ENCODE results near the gene EN1. TPM values are rescaled to one million over a fixed set of nuclear protein-coding genes. Genes with fewer than 3 reads are reported as not detected.

The EN1 gene
- total and polyA plus RNA-seq, 8 donors = not detected

DNA sequence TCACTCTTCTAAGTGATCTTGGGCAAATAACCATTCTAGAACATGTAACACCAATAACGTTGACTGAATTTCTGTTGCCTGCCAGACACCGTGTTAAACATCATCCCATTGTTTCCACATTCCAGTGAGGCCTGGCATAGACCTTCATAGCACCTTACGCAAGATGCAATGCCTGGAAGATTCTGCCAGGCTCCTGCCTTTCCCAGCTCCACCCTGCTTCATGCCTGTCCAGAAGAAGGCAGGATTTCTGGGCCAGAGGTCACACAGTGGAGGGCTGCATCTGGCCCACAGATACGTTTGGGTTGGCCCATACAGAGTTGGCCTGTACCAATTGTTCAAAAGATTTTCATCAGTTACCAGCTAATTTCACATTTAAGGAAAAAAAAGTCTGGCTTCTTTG is 46.3 kb downstream of the EN1 start:
- intact Hi-C loops (cut with DNase I) = no loop called here
- Histone ChIP-seq H3K9me3 (no peaks in the 10 kb centered on the region), H3K4me1 (no peaks in the 10 kb centered on the region), H3K27me3 (peaks cover 0 to 43% of the 10 kb centered on the region in 2 donors), H3K27ac (no peak overlapping the region), H3K36me3 (no peaks in the 10 kb centered on the region), H3K4me3 (no peak overlapping the region)
- TF ChIP-seq, protein P1, sequence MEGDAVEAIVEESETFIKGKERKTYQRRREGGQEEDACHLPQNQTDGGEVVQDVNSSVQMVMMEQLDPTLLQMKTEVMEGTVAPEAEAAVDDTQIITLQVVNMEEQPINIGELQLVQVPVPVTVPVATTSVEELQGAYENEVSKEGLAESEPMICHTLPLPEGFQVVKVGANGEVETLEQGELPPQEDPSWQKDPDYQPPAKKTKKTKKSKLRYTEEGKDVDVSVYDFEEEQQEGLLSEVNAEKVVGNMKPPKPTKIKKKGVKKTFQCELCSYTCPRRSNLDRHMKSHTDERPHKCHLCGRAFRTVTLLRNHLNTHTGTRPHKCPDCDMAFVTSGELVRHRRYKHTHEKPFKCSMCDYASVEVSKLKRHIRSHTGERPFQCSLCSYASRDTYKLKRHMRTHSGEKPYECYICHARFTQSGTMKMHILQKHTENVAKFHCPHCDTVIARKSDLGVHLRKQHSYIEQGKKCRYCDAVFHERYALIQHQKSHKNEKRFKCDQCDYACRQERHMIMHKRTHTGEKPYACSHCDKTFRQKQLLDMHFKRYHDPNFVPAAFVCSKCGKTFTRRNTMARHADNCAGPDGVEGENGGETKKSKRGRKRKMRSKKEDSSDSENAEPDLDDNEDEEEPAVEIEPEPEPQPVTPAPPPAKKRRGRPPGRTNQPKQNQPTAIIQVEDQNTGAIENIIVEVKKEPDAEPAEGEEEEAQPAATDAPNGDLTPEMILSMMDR (IDR thresholded peaks at IDR 0.05) = no peak
- DNase-seq (no peak), ATAC-seq (no peak)

GRCh38 chr2:118800736-118801135 is 46.7 kb downstream of the EN1 start:
- peaks cover 0 to 39% of the 10 kb centered on the region in 2 donors for H3K27me3 ChIP-seq
- intact Hi-C loops (cut with DNase I) = no loop called here
- H3K36me3 ChIP-seq = no peaks in the 10 kb centered on the region
- no peak for DNase-seq
- TF ChIP-seq, protein P1 (IDR thresholded peaks at IDR 0.05) = no peak
- no peak for ATAC-seq
- no peaks in the 10 kb centered on the region for H3K4me1 ChIP-seq
- H3K4me3 ChIP-seq = no peak overlapping the region
- H3K9me3 ChIP-seq = no peaks in the 10 kb centered on the region
- no peak overlapping the region for H3K27ac ChIP-seq

GRCh38 chr2:118794546-118794945 is 52.9 kb downstream of the EN1 start:
- no peak for ATAC-seq

More at GRCh38 chr2:118794546-118794945, 52.9 kb downstream of the EN1 start:
- no peak for DNase-seq
- Histone ChIP-seq H3K4me1 (no peaks in the 10 kb centered on the region), H3K9me3 (no peaks in the 10 kb centered on the region), H3K4me3 (no peak overlapping the region), H3K36me3 (no peaks in the 10 kb centered on the region), H3K27ac (no peak overlapping the region), H3K27me3 (peaks cover 0 to 23% of the 10 kb centered on the region in 2 donors)
- intact Hi-C loops (cut with DNase I) = no loop called here
- TF ChIP-seq, protein P1 (IDR thresholded peaks at IDR 0.05) = no peak

Other genes starting within 250 kb of the EN1 start
- 100 to 1,000 TPM; 122 to 425 TPM for gene MARCO, start 94.5 kb upstream of the EN1 start, total RNA-seq
- gene MARCO, start 94.5 kb upstream of the EN1 start, polyA plus RNA-seq (ENCODE audit: insufficient read length in 6 of 6) = under 1 TPM in 5 of 6 donors, not detected in 1; 0.10 to 0.35 (median 0.24) TPM

Measured in left lung (tissue), 10 donors.